ENCODE measurements around the gene PPARGC1A.

- no peak for TF ChIP-seq POLR2A (IDR thresholded peaks at IDR 0.05; ENCODE audit: low read depth, low read length)
- no peak for TF ChIP-seq POLR2AphosphoS5 (IDR thresholded peaks at IDR 0.05; ENCODE audit: low read depth, low read length)
- no peak for TF ChIP-seq TAF1 (IDR thresholded peaks at IDR 0.05; ENCODE audit: borderline replicate concordance, low read depth, low read length)
These were observed 120.4 kb downstream of the PPARGC1A start for GRCh38 chr4:23769406-23769805.
